Right atrium auricular region (tissue), 2 donors: ENCODE measurements around the gene ACAT2. TPM values are rescaled to one million over a fixed set of nuclear protein-coding genes. Genes with fewer than 3 reads are reported as not detected.
"Not testable (repeated sequence)": the region's sequence is repeated elsewhere in the genome, so short reads cannot be mapped to it uniquely, and the experiment has no call there.

Experiments used
- DNase-seq: peaks from one replicate; pipeline ENCODE4 v3.0.0-alpha.2; 2019; ENCODE audit warnings: low spot score
- H3K27ac ChIP-seq, 2 donors: fragments of 200-600 bp; sonication (generic); 1 replicate in 1 of 2; 2 replicates in 1 of 2; pipeline ENCODE4 v1.5.1; 2016 to 2019
- H3K27me3 ChIP-seq, 2 donors: fragments of 200-600 bp; sonication (generic); one replicate each; pipeline versions ENCODE4 v1.5.1 to v1.6.0; 2017 to 2019
- H3K36me3 ChIP-seq: fragments of 200-600 bp; sonication (generic); one replicate; pipeline ENCODE4 v1.5.1; 2016
- H3K4me1 ChIP-seq, 2 donors: fragments of 200-600 bp; sonication (generic); one replicate each; pipeline versions ENCODE4 v1.5.1 to v1.6.0; 2017 to 2019
- H3K4me3 ChIP-seq, 2 donors: fragments of 200-600 bp; sonication (generic); 1 replicate in 1 of 2; 2 replicates in 1 of 2; pipeline ENCODE4 v1.5.1; 2017 to 2019; ENCODE audit warnings: mild to moderate bottlenecking in 1 of 2, moderate library complexity in 1 of 2
- H3K9me3 ChIP-seq, 2 donors: fragments of 200-600 bp; sonication (generic); one replicate each; pipeline ENCODE4 v1.5.1; 2019
- total RNA-seq, 2 donors: library from RNA; depleted of rRNA; stranded (reverse); fragments of >200 nt; gene quantifications; one replicate each; pipeline ENCODE4 v1.1.0, GENCODE V29; 2016
- TF ChIP-seq, protein P1 (sequence below), 2 donors: fragments of 200-600 bp; sonication (generic); IDR thresholded peaks; one replicate each; pipeline ENCODE4 v1.5.1; 2019; ENCODE audit warnings: antibody characterized with exemption in 2 of 2

The ACAT2 gene
- total RNA-seq, 2 donors from 2014 or later = 1.5 to 1.6 TPM

DNA sequence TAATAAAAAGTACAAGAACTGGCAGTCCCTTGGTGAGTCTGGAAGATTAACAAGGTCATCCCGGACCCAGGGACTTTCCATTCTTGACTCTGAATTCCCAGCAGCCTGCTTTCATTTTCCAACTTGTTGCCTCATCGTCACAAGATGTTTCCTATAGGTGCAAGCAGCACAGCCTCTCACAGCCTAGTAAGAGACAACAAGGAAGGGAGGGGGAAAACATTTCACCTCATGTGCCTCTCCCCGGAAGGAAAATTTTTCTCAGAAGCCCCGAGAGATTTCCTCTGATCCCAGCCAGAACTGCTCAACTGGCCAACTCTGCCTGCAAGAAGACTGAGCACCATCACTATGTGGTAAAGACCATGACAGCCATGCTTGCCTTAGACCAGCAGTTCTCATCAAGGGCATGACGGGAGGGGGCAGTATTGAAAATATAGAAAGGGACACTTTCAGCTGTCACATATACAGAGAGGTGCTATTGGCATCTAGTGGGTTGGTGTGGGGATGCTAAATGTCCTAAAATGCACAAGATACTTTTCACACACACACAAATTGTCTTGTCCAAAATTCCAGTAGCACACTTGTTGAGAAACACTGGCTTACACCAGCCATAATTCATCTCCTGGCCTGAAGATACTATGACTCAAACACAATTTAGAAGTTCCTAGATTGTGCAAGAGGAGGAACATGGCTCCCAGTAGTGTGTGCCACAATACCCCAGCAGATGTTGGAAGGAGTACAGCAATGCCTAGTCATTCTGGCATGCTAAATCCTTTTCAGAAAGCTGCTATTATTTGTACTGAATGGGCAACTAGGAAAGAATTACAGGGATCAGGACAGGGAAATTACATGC is 45.4 kb upstream of the ACAT2 start:
- H3K27me3 ChIP-seq = no peaks in the 10 kb centered on the region
- H3K4me1 ChIP-seq = peaks cover 0 to 29% of the 10 kb centered on the region in 2 donors
- no peaks in the 10 kb centered on the region for H3K9me3 ChIP-seq
- H3K4me3 ChIP-seq = no peak overlapping the region
- H3K36me3 ChIP-seq = no peaks in the 10 kb centered on the region
- peak overlapping the region; percentile 62 to 74 for H3K27ac ChIP-seq
- no peak for DNase-seq
- TF ChIP-seq, protein P1, sequence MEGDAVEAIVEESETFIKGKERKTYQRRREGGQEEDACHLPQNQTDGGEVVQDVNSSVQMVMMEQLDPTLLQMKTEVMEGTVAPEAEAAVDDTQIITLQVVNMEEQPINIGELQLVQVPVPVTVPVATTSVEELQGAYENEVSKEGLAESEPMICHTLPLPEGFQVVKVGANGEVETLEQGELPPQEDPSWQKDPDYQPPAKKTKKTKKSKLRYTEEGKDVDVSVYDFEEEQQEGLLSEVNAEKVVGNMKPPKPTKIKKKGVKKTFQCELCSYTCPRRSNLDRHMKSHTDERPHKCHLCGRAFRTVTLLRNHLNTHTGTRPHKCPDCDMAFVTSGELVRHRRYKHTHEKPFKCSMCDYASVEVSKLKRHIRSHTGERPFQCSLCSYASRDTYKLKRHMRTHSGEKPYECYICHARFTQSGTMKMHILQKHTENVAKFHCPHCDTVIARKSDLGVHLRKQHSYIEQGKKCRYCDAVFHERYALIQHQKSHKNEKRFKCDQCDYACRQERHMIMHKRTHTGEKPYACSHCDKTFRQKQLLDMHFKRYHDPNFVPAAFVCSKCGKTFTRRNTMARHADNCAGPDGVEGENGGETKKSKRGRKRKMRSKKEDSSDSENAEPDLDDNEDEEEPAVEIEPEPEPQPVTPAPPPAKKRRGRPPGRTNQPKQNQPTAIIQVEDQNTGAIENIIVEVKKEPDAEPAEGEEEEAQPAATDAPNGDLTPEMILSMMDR (IDR thresholded peaks at IDR 0.05) = no peak

DNA sequence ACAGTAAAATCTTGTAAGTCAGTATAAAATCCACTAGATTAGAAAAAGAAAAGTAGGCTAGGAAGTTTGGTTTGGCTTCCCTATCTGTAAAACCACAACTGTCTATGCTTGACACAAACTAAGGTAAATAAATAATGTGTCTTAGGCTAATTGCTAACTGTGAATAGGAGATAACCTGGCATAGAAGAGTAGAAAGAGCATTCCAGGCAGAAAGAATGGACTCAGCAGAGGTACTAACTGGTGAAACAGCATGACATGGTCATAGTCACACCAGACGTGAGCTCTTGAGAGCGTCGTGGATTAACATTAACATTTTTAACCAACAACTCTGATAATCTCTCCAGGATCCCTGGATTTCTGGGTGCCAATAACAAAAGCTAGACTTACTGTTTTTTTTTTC is 43.2 kb upstream of the ACAT2 start:
- Histone ChIP-seq H3K4me3 (no peak overlapping the region), H3K27ac (no peak overlapping the region), H3K36me3 (no peaks in the 10 kb centered on the region), H3K9me3 (no peaks in the 10 kb centered on the region), H3K4me1 (peaks cover 0 to 29% of the 10 kb centered on the region in 2 donors), H3K27me3 (no peaks in the 10 kb centered on the region)
- TF ChIP-seq, protein P1 (IDR thresholded peaks at IDR 0.05) = no peak
- DNase-seq = no peak

DNA sequence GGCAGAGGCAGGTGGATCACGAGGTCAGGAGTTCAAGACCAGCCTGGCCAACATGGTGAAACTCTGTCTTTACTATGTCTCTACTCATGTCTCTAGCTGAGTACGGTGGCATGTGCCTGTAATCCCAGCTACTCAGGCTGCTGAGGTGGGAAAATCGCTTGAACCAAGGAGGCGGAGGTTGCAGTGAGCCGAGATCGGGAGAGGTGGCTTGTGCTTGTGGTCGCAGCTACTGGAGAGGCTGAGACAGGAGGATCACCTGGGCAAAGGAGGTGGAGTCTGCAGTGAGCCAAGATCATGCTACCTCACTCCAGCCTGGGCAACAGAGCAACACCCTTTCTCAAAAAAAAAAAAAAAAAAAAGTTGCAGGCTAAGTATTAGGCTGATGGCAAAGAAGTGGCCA is 42.6 kb upstream of the ACAT2 start:
- Histone ChIP-seq H3K27ac (no peak overlapping the region), H3K36me3 (no peaks in the 10 kb centered on the region), H3K4me1 (peaks cover 0 to 26% of the 10 kb centered on the region in 2 donors), H3K9me3 (no peaks in the 10 kb centered on the region), H3K27me3 (no peaks in the 10 kb centered on the region), H3K4me3 (no peak overlapping the region)
- TF ChIP-seq, protein P1 (IDR thresholded peaks at IDR 0.05) = no peak
- no peak for DNase-seq

DNA sequence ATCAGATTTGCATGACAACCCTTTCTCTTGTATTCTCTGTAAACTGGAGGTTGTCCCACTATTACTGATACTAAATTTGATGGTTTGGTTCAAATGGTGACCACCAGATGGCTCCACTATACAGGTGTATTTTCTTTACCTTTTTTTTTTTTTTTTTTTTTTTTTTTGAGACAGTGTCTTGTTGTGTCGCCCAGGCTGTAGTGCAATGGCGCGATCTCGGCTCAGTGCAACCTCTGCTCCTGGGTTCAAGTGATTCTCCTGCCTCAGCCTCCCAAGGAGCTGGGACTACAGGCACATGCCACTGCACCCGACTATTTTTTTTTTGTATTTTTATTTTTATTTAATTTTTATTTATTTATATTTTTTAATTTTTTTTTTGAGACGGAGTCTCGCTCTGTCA is 41.1 kb upstream of the ACAT2 start:
- Histone ChIP-seq H3K27me3 (no peaks in the 10 kb centered on the region), H3K4me3 (no peak overlapping the region), H3K36me3 (no peaks in the 10 kb centered on the region), H3K9me3 (no peaks in the 10 kb centered on the region), H3K4me1 (peaks cover 0 to 20% of the 10 kb centered on the region in 2 donors), H3K27ac (no peak overlapping the region)
- TF ChIP-seq, protein P1 (IDR thresholded peaks at IDR 0.05) = peak in 1 of 2 donors; percentile 50
- DNase-seq = no peak

DNA sequence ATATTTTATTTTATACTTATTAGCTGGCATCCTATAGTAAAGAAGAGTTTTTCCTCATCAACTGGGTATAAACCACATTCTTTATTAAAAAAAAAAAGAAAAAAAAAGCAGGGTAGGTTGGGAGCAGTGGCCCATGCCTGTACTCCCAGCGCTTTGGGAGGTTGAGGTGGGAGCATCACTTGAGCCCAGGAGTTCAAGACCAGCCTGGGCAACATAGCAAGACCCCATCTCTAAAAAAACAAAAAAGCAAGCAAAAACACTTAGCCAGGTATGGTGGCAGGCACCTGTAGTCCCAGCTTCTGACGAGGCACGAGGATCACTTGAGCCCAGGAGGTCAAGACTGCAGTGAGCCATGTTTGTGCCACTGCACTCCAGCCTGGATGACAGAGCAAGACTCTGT is 39.9 kb upstream of the ACAT2 start:
- not testable (repeated sequence) for H3K9me3 ChIP-seq, H3K27ac ChIP-seq, H3K4me3 ChIP-seq, H3K36me3 ChIP-seq, DNase-seq, H3K27me3 ChIP-seq
- H3K4me1 ChIP-seq = peaks cover 0 to 16% of the 10 kb centered on the region in 2 donors

DNA sequence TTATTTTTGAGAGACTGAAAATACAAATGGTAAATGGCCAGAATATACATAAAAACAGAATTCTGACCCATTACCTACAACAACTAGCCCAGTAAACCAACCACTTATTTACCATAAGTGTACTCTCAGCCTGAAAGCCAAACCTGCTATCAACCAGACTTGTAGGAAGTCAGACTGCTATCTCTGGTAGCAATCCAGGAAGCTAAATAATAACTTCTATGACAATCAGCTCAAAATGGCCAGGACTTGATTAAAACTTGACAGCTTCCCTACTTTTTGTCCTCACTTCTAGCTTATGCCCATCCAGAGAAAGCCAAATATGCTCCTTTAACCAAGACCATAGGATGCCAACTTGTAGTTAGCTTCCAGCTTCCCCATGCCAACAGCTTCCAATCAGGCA is 39.2 kb upstream of the ACAT2 start:
- no peak overlapping the region for H3K4me3 ChIP-seq
- H3K27me3 ChIP-seq = no peaks in the 10 kb centered on the region
- H3K4me1 ChIP-seq = peaks cover 0 to 10% of the 10 kb centered on the region in 2 donors
- no peaks in the 10 kb centered on the region for H3K36me3 ChIP-seq
- H3K27ac ChIP-seq = no peak overlapping the region
- TF ChIP-seq, protein P1 (IDR thresholded peaks at IDR 0.05) = no peak
- no peaks in the 10 kb centered on the region for H3K9me3 ChIP-seq
- no peak for DNase-seq
